H4 (cell line): Measurements from ENCODE around the gene NUDT22. TPM values are rescaled to one million over a fixed set of nuclear protein-coding genes. Genes with fewer than 3 reads are reported as not detected.

Source experiments
- DNase-seq: peaks from one replicate; pipeline ENCODE4 v3.0.0-alpha.2; 2015; ENCODE audit warnings: low spot score
- total RNA-seq: library from RNA; depleted of rRNA; stranded (reverse); fragments of >200 nt; shearing (Covaris generic); gene quantifications from 2 replicates; pipeline ENCODE4 v1.2.3, GENCODE V29; 2014

The NUDT22 gene
- total RNA-seq, 1 experiment from 2014 or later: 39.6 TPM

DNA sequence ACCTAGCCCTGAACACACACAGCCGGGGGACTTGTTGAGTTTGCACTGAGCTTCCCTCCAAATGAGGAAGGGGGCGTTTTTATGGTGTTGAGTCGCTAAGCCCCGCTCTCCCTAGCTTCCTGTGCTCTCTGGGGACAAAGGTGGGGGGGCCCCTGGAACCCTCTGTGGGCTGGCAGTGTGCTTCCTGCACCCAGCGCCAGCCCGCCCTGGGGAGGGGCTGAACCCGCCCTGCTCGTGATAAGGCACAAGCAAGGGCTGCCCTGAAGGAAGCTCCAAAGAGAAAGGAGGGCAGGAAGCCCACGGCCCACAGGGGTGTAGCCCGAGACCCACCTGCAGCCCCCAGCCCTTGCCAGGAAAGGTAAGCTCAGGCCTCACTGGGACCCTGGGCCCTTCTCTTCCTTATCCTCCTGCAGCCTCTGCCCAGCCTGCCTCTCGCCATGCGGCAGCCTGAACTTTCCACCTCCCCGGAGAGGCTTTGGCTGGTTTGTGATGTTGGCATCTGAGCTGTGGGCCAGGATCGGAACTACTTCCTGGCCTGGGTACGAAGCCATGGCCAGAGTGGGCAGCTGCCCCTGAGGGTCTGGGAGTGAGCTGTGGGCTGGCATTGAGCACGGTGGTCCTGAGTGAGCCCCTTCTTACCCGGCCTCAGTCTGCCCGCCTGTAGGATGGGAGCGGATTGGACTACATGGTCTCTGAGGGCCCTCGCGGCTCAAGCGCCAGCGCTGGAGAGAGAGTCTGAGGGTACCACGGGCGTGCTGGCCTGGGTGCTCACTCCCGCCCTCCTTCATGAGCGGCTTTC is 19.4 kb upstream of the NUDT22 start, which contains the start of gene FERMT3:
Gene FERMT3, plus strand, starts transcription at position 265 of the 799 bp plus-strand sequence. CDS start 644 bp downstream, outside the sequence.
- DNase-seq: no peak

DNA sequence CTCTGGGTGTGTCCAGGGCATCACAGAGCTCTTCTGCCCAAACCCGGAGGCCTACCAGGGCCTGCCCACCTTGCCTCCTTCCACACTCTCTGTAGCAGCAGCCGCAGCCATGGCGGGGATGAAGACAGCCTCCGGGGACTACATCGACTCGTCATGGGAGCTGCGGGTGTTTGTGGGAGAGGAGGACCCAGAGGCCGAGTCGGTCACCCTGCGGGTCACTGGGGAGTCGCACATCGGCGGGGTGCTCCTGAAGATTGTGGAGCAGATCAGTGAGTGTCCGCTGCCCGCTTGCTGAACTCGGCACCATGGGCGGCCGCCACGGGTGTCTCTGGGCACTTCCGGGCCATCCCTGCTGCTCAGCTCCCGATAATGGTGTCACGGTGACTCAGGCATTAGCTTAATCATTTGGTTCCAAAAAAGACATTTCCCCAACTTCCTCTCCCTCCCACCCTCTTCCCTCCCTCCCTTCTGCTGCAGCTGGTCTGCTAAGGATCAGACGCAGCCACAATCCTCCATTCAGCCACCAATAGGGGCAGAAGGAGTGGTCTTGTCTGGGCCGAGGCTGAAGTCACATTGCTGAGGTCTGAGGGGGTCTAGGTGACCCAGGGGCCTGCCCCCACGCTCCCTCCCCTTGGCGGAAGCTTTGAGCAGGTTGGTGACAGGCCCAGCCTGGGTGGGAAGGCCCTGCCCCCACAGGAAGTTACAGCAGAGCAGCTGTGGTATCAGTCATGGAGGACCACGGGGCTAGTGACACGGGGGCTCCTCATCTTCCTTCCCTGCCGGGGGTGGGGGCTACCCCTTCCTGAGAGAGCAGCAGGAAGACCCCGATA is 18.6 kb upstream of the NUDT22 start:
- DNase-seq: no peak

DNA sequence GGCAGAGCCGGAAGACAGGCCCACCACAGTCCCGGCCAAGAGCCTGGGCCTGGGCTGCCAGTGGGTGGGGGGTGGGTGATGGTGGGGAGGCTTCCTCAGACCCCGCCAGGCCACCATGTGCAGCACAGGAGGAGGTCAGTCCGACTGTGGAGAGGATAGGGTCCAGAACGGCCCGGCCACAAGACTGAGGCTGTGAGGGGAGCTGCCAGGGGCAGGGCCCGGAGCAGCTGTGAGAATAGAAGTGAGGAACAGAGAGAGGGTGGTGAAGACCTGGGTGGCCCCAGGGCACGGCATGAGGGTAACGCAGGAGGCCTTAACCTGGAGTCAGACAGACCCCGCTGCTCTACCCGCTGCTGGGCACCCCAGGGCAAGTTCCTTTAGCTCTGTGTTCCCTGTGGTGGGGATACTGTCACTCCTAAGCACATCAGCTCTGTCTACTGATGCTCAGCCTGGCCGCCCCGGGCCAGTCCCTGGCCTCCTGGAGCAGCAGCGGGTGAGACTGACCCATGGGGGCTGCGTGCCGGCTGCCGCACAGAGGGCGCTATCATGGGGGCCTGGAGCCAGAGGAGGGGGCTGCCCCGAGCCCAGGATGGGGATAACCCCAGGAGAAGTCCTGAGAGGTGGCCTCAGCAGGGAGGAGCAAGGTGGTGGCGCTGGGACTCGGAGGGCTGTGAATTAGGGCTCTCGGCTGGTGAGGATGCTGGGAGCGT is 17.8 kb upstream of the NUDT22 start:
- no peak for DNase-seq

DNA sequence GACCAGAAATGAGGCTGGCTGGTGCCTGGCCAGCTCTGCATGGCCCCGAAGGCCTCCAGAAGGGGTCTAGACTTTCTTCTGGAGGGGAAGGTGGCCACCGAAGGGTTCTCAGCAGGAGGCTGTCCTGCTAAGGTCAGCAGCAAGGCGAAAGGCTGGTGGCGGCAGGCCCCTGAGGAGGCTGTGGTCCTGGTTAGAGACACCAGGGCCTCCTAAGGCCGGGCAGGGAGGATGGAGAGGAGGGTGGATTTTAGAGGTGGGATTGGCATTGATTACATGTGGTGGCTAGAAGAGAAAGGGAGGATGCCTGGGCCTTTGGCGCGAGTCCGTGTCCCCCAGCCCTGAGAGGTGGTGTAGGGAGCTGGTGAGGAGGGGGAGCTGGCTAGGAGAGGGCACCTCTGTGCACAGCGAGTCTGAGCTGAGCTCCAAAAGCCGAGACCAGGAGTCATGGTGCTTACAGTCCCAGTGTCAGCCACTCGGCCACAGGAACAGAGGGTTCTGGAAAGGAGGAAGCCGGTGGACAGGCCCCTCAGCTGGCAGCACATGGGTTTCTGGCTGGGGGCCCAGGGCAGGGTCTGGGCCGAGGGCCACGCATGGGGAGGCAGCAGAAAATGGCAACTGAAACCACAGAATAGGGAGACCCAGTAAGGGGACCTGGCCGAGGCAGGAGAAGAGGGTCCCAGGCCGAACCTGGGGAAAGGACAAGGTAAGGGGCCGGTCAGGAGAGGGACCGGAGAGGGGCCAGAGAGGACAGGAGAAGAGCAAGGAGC is 17.1 kb upstream of the NUDT22 start:
- DNase-seq: no peak

DNA sequence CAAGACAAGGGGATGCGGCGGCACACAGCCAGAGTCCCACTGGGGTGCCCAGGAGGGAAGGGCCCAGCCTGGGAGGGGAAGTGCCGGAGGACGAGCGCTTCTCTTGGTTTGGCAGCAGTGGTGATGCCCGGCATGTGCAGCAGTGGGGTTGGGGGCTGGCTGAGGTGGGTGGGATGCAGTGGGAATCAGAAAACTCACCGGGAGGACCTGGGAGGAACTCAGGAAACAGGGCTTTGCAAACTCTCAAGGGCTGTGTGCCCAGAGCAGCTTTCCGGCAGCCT is 16.6 kb upstream of the NUDT22 start:
- no peak for DNase-seq

DNA sequence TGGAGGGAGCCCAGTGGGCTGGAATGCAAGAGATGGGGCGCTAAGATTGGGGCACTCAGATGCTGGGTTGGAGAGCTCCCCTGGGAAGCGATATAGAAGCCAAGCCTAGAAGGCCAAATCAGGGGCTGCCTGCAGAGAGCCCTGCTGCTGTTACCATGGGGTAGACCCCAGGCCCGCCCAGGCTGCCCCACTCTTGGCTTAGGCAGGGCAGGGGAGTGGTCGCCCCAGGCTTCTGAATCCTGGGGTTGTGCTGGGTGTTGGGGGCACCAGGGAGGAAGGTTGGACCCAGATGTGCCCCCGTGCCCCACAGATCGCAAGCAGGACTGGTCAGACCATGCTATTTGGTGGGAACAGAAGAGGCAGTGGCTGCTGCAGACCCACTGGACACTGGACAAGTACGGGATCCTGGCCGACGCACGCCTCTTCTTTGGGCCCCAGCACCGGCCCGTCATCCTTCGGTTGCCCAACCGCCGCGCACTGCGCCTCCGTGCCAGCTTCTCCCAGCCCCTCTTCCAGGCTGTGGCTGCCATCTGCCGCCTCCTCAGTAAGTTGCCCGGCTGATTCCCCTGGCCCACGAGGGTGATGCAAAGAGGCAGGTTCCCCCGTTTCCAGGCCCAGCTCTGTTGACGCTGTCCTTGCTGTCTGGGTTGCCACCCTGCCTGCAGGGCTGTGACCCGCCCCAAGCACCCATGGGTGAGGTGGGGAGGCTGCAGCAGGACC is 15.6 kb upstream of the NUDT22 start:
- DNase-seq: no peak

DNA sequence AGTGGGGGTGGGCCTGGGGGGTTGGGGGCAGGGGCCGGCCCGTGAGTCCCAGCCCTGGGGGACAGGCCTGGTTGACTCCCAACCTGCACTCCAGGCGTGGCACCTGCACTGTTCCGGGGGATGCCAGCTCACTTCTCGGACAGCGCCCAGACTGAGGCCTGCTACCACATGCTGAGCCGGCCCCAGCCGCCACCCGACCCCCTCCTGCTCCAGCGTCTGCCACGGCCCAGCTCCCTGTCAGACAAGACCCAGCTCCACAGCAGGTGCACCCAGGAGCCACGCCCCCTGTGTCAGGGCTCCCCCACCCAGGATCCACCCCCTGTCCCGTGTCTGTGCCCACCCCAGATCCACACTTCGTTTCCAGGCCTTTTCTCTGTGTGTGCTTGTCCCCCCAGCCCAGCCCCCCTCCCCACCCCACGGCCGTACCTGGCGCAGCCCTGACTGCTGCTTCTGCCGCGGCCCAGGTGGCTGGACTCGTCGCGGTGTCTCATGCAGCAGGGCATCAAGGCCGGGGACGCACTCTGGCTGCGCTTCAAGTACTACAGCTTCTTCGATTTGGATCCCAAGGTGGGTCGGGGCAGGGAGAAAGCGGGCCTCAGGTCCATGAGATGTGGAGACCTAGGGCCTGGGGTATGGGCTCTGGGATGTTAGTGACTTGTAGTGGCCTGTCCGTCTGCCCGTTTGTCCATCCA is 14.7 kb upstream of the NUDT22 start:
- no peak for DNase-seq

DNA sequence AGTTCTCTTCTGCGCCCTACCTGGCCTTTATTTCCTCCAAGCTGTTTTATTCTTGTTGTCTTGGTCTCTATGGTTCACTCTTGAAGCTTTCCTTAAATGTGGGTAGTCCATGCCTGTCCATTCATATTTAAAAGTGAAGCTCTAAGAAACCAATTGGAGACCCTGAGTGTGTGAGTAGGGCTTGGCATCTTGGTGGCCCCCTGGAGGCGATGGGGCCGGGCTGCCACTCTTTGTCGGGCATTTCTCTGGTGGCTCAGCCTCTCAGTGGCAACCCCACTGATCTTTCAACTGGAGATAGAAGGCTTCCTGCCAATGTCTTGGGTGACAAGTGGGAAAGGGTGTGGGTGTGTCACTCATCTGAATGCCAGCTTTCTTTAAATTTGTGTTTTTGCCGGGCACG is 9.2 kb upstream of the NUDT22 start:
- DNase-seq: no peak

DNA sequence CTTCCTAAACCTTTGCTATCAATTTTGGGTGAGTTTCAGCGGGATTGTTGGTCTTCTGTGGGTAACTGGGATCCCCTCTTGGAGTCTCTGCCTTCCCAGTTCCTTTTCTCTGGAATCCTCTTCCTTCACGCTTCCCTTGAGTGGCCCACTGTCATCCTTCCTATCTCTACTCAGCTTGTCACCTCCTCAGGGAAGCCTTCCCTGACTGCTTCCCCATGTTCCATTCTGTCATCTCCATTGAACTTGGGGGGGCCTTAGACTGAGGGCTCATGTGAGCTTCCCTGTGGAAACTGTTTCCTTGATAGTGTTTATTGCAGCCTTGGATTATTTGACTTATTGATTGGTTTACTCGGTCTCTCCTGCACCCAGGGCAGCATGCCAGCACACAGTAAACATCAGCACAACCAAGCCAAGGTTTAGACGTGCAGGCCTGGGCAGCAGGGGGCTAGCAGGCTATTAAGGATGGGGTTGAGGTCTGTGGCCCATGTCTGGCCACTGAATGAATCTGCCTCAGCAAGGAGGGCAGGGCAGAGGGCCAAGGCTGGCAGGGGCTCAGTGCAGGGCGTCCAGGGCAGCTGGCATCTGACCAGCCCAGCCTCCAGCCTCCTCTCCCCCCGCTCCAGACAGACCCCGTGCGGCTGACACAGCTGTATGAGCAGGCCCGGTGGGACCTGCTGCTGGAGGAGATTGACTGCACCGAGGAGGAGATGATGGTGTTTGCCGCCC is 7.3 kb upstream of the NUDT22 start:
- DNase-seq: no peak

DNA sequence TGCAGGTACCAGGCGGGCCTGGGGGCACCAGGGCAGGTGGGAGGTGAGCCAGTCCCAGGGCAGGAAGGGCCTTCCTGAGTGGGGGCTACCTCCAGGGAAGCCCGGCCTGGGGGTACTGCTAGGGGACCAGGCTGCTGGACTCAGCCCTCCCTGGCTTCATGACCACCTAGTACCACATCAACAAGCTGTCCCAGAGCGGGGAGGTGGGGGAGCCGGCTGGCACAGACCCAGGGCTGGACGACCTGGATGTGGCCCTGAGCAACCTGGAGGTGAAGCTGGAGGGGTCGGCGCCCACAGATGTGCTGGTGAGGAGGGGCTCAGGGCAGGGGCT is 6.8 kb upstream of the NUDT22 start:
- no peak for DNase-seq

DNA sequence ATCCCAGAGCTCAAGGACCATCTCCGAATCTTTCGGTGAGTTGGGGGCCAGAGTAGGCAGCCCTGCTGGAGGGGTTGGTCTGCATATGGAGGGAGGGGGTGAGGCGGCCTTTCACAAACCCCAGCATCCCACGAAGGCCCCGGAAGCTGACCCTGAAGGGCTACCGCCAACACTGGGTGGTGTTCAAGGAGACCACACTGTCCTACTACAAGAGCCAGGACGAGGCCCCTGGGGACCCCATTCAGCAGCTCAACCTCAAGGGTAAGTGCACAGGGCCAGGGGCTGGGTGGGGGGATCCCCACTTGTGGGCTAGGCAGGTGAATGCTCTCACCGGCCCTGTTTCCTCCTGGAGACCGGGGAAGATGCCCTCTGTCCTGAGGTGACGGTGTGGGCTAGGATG is 6.3 kb upstream of the NUDT22 start:
- DNase-seq: no peak

DNA sequence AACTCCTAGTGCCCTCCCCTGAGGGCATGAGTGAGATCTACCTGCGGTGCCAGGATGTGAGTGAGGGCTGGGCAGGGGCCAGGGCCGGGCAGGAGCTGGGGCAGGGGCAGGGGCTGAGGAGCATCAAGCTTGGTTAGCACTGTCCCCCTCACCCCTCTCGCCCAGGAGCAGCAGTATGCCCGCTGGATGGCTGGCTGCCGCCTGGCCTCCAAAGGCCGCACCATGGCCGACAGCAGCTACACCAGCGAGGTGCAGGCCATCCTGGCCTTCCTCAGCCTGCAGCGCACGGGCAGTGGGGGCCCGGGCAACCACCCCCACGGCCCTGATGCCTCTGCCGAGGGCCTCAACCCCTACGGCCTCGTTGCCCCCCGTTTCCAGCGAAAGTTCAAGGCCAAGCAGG is 5.8 kb upstream of the NUDT22 start:
- DNase-seq: no peak

DNA sequence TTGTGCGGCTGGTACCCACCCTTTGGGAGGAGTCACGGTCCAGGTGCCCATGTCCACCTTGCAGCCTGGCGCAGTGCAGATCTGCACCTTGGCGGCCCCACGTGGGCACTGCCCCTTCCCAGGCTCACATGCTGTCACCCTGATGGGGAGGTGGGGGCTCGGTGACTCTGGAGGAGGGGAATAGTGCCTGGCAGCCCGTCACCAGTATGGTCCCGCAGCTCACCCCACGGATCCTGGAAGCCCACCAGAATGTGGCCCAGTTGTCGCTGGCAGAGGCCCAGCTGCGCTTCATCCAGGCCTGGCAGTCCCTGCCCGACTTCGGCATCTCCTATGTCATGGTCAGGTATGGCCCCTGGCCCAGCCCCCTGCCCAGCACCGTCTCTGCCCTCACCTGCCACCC is 5.3 kb upstream of the NUDT22 start:
- DNase-seq: no peak

DNA sequence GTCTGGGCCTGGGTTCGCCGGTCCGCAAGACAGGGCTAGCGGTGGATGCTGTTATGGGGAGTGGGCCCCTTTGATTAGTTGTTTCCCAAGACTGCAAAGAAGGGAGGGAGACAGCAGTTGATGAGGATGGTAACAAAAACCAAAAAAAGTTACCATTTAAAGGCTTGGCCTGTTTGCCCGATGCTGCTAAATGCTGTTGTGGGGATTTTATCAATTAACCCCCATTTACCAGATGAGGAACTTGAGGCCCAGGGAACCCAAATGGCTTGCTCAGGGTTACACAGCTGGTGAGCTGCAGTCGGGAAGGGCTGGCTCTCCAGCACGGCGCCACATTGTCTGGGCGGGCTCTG is 3.4 kb upstream of the NUDT22 start:
- no peak for DNase-seq

DNA sequence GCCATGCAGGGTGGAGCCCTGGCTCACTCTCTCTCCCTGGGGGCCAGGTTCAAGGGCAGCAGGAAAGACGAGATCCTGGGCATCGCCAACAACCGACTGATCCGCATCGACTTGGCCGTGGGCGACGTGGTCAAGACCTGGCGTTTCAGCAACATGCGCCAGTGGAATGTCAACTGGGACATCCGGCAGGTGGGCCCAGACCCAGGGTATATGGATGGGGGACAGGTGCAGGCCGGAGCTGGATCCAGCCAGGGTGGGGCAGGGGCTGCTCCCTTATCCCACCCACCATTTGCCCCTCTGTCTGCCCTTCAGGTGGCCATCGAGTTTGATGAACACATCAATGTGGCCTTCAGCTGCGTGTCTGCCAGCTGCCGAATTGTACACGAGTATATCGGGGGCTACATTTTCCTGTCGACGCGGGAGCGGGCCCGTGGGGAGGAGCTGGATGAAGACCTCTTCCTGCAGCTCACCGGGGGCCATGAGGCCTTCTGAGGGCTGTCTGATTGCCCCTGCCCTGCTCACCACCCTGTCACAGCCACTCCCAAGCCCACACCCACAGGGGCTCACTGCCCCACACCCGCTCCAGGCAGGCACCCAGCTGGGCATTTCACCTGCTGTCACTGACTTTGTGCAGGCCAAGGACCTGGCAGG is 2.9 kb upstream of the NUDT22 start:
- no peak for DNase-seq

DNA sequence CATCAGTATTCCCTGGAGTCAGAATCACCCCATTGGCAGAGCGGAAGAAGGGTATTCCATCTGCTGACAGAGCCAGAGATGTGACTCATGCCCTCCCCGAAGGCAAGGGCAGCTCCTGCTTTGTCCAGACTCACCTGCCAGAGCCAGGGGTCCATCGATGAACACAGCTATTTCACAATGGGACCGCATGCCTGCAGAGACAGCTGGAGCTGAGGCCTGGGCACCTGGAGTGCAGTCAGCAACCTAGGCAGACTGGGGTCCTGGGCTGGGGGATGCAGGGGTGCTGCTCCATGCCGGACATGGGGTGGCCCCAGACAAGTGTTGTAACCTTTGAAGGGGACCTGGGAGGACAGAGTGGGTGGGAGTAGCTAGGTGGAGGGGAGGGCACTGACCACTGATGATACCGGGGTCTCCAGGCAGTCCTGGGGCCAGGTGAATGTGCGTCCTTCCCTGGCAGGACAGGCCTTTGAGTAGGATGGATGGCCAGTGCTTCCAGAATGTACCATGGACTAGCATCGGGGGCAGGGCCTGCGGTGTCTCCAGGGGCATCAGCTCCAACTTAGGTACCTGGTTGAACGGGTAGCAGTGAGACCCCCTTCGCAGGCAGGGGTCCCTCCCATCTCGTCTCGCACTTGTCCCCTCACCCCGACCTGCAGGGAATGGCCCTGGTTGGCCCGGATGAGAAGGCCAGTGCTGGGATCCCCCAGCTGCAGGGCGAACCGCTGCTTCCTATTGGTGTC is 1.8 kb upstream of the NUDT22 start:
- DNase-seq: no peak

DNA sequence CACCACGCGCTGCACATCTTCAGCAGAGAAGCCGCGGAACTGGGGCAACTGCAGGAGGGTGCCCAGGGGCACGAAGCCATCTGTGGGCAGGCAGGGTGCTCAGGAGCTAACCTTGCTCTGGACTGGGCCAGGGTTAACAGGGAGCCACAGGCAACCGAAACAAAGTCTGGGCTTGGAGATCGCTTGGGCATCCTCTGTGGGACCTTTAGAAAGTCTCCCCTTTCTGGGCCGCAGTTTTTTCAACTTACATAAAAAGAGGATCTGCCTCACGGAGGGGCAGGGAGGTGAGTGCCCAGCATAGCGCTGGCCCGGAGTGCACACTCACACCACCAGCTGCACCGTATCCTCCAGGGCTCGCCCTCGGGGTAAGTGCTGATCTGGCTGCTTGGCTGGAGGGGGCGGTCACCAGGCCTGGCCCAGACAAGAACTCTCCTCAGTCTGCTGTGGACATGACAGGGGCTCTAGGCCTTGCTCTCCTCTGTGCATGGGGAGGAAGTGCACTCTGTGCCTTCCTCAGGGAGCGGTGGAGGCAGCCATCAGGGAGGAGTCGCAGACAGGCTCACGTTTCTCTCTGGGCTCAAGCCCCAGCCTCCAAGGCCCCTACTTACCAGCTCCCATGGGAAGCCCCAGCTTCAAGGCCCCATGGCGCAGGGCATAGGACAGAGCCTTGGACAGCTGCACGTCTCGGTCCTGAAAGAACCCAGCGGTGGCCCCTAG is 1.0 kb upstream of the NUDT22 start:
- DNase-seq: no peak

DNA sequence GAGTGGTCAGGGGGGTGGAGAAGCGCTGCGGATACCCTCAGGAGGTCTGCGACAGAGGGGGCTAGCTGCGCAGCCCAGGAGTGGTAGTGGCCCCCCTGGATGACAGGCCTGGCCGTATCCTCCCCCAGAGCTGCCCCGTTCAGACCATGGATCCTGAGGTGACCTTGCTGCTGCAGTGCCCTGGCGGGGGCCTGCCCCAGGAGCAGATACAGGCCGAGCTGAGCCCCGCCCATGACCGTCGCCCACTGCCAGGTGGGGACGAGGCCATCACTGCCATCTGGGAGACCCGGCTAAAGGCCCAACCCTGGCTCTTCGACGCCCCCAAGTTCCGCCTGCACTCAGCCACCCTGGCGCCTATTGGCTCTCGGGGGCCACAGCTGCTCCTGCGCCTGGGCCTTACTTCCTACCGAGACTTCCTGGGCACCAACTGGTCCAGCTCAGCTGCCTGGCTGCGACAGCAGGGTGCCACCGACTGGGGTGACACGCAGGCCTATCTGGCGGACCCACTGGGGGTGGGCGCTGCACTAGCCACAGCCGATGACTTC is 505 bp downstream of the NUDT22 start:
- DNase-seq: peak; percentile 42
